Bone marrow (tissue), 2 donors: Measurements from ENCODE around the gene C14orf39.

Experiments
- DNase-seq, 2 donors: peaks; one replicate each; lab custom pipeline; 2025; lab: John Stamatoyannopoulos, UW

Gene C14orf39

GRCh38 chr14:60485598-60486251 lies at the start of gene C14orf39:
TSS of gene C14orf39 (minus strand) at chr14:60486063. CDS start at chr14:60485078, 985 bp downstream.
- DNase-seq, result no peak

GRCh38 chr14:60532442-60532841 lies 46.6 kb upstream of the C14orf39 start:
- DNase-seq, result no peak

GRCh38 chr14:60515511-60516289 lies 29.8 kb upstream of the C14orf39 start:
- no peak for DNase-seq

- no peak for DNase-seq
These were observed 29.1 kb upstream of the C14orf39 start for GRCh38 chr14:60514741-60515491.

GRCh38 chr14:60514378-60514740 lies 28.5 kb upstream of the C14orf39 start:
- no peak for DNase-seq

GRCh38 chr14:60512973-60513571 lies 27.2 kb upstream of the C14orf39 start:
- DNase-seq, result no peak

GRCh38 chr14:60512126-60512525 lies 26.3 kb upstream of the C14orf39 start:
- no peak for DNase-seq

- DNase-seq, result no peak
These were observed 25.2 kb upstream of the C14orf39 start for GRCh38 chr14:60510951-60511599.

- no peak for DNase-seq
These were observed 24.5 kb upstream of the C14orf39 start for GRCh38 chr14:60510254-60510950.

- DNase-seq, result no peak
These were observed 23.8 kb upstream of the C14orf39 start for GRCh38 chr14:60509438-60510253.

- DNase-seq, result no peak
These were observed 23.0 kb upstream of the C14orf39 start, which contains the start of gene SIX6 for GRCh38 chr14:60508707-60509437. TSS of gene SIX6 (plus strand) at chr14:60509146. CDS start at chr14:60509399, 253 bp downstream.

- no peak for DNase-seq
These were observed 22.5 kb upstream of the C14orf39 start for GRCh38 chr14:60508363-60508706.

- no peak for DNase-seq
These were observed 21.3 kb upstream of the C14orf39 start for GRCh38 chr14:60506985-60507829.

- no peak for DNase-seq
These were observed 20.7 kb upstream of the C14orf39 start for GRCh38 chr14:60506462-60506984.

- no peak for DNase-seq
These were observed 20.1 kb upstream of the C14orf39 start for GRCh38 chr14:60506010-60506409.

- no peak for DNase-seq
These were observed 19.6 kb upstream of the C14orf39 start for GRCh38 chr14:60505448-60505847.

- DNase-seq, result no peak
These were observed 16.7 kb upstream of the C14orf39 start for GRCh38 chr14:60502541-60502940.

GRCh38 chr14:60495946-60496345 lies 10.1 kb upstream of the C14orf39 start:
- DNase-seq, result no peak
